Muscle of leg (tissue), 11 donors: ENCODE results near the gene MIDN. TPM values are rescaled to one million over a fixed set of nuclear protein-coding genes. Genes with fewer than 3 reads are reported as not detected.

ENCODE experiments used
- DNase-seq: peaks from one replicate; pipeline ENCODE4 v3.0.0; 2013
- H3K27ac ChIP-seq: one replicate; pipeline ENCODE4 v1.5.1; 2013; ENCODE audit warnings: mild to moderate bottlenecking, low read length, control low read depth
- H3K27me3 ChIP-seq: one replicate; pipeline ENCODE4 v1.6.1; 2013; ENCODE audit warnings: low read length; ENCODE audit not compliant: control insufficient read depth, insufficient read depth
- H3K36me3 ChIP-seq: one replicate; pipeline ENCODE4 v1.6.1; 2013; ENCODE audit warnings: low read length; ENCODE audit not compliant: control insufficient read depth, insufficient read depth
- H3K4me1 ChIP-seq: one replicate; pipeline ENCODE4 v1.6.1; 2013; ENCODE audit warnings: low read length; ENCODE audit not compliant: control insufficient read depth, insufficient read depth
- H3K4me3 ChIP-seq: one replicate; pipeline ENCODE4 v1.5.1; 2013; ENCODE audit warnings: low read length, control low read depth
- H3K9me3 ChIP-seq: replicated peaks from 2 replicates; pipeline ENCODE4 v1.6.1; 2013; ENCODE audit warnings: low read depth, low read length; ENCODE audit not compliant: control insufficient read depth
- WGBS: methylation state at CpG from one replicate; pipeline ENCODE4 v1.1.5; 2013; ENCODE audit warnings: missing lambda C conversion rate; ENCODE audit not compliant: insufficient coverage; 5-methylcytosine and 5-hydroxymethylcytosine counted together
- polyA plus RNA-seq, 8 donors: library from polyadenylated mRNA; unstranded; fragments of 120-200 nt; gene quantifications; one replicate each; pipeline versions ENCODE4 v1.2.1 to v1.2.3, GENCODE V29; 2013; ENCODE audit warnings: inconsistent platforms in 1 of 8, low replicate concordance in 1 of 8; ENCODE audit not compliant: insufficient read length in 8 of 8, insufficient read depth in 1 of 8
- total RNA-seq: library from RNA; stranded (reverse); fragments of 120-200 nt; gene quantifications from one replicate; pipeline ENCODE4 v1.2.4, GENCODE V29; 2013

Gene MIDN
- total and polyA plus RNA-seq, 9 donors = 9.2 to 54.7 (median 38.9) TPM

GRCh38 chr19:1266129-1266915 is 17.9 kb downstream of the MIDN start:
- H3K36me3 ChIP-seq = peaks cover 14% of the 10 kb centered on the region
- DNase-seq = peak; percentile 87

GRCh38 chr19:1266916-1267476 is 18.6 kb downstream of the MIDN start:
- H3K4me1 ChIP-seq = peaks cover 81% of the 10 kb centered on the region

More at GRCh38 chr19:1266129-1266915, 17.9 kb downstream of the MIDN start:
- WGBS = under 1% methylated on average over 77 of the region's 84 CpGs
- Histone ChIP-seq H3K27me3 (peaks cover 5% of the 10 kb centered on the region), H3K9me3 (no peaks in the 10 kb centered on the region), H3K4me1 (peaks cover 81% of the 10 kb centered on the region), H3K4me3 (peak overlapping the region; percentile 38), H3K27ac (peak overlapping the region; percentile 78)

GRCh38 chr19:1267477-1268225 is 19.3 kb downstream of the MIDN start:
- peak; percentile 53 for DNase-seq

More at GRCh38 chr19:1266916-1267476, 18.6 kb downstream of the MIDN start:
- WGBS = under 1% methylated on average over 59 of the region's 59 CpGs
- peaks cover 5% of the 10 kb centered on the region for H3K27me3 ChIP-seq
- H3K4me3 ChIP-seq = peak overlapping the region; percentile 38
- peak; percentile 74 for DNase-seq
- no peaks in the 10 kb centered on the region for H3K9me3 ChIP-seq
- peak overlapping the region; percentile 78 for H3K27ac ChIP-seq
- peaks cover 21% of the 10 kb centered on the region for H3K36me3 ChIP-seq

DNA sequence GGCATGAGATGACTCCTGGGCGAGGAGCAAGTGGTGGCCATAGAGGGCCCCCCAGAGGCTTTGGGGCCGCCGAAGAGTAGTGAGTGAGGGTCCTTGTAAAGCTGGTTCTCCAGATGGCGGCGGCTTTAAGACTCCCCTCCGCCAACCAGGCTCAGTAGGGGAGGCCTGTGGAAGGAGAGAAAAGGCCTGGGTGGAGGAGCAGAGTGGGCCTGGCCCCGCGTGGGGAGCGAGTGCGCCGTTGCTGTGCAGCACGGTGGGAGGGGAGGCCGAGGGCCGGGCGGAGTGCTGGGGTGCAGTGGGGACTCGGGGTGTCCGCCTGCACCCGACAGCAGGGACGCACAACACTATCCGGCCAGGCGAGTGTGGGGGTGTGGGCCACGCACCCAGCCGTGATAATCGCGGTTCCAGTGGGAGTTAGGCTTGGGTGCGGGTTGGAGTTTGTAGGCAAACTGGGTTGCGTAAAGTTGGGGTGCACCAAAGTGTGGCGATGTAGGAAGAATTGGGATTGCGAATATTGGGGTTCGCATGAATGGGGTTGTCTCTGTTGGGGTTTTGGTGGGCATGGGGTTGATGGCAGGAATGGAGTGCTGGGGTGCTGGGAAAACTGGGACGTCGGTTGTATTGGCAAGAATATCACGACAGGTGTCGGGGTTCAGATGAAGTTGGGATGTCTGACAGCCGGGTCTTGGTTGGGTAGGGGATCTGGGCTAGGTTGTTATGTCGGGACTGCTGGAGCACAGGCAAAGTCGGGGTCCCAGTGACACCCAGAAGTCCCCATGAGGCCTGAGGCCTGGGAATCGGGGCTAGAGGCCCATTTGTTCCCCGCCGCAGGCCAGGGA is 20.1 kb downstream of the MIDN start:
- DNase-seq = peak; percentile 46

More at GRCh38 chr19:1267477-1268225, 19.3 kb downstream of the MIDN start:
- H3K27me3 ChIP-seq = peaks cover 5% of the 10 kb centered on the region
- H3K36me3 ChIP-seq = peaks cover 27% of the 10 kb centered on the region
- peaks cover 79% of the 10 kb centered on the region for H3K4me1 ChIP-seq
- WGBS = 24% methylated on average over 20 of the region's 35 CpGs
- H3K9me3 ChIP-seq = no peaks in the 10 kb centered on the region
- H3K4me3 ChIP-seq = peak overlapping the region; percentile 1
- H3K27ac ChIP-seq = peak overlapping the region; percentile 82

DNA sequence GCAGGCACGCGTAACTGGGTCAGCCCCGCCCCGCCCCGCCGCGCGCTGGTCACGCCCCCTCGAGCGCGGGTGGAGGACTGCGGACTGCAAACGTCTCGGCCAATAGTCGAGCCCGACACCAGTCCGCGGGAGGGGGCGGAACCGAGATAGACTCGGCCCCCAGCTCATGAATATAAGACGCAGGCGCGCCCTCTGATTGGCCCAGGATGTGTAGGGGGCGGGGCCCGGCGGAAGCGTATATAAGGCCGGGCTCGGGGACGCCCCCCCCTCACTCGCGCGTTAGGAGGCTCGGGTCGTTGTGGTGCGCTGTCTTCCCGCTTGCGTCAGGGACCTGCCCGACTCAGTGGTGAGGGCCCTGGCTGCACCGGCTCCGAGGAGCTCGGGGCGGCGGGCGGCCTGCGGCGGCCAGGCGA is 20.7 kb downstream of the MIDN start, which contains the start of gene CIRBP:
CIRBP (plus strand) TSS at position 268 of the 413 bp plus-strand sequence. CDS start 1,602 bp downstream, outside the sequence.
- H3K4me1 ChIP-seq = peaks cover 86% of the 10 kb centered on the region
- H3K27me3 ChIP-seq = peaks cover 5% of the 10 kb centered on the region

More for the DNA sequence above, 20.1 kb downstream of the MIDN start:
- Histone ChIP-seq H3K4me1 (peaks cover 80% of the 10 kb centered on the region), H3K4me3 (no peak overlapping the region), H3K9me3 (no peaks in the 10 kb centered on the region), H3K36me3 (peaks cover 35% of the 10 kb centered on the region), H3K27me3 (peaks cover 5% of the 10 kb centered on the region), H3K27ac (peak overlapping the region; percentile 82)
- WGBS = 46% methylated on average over 37 of the region's 40 CpGs

DNA sequence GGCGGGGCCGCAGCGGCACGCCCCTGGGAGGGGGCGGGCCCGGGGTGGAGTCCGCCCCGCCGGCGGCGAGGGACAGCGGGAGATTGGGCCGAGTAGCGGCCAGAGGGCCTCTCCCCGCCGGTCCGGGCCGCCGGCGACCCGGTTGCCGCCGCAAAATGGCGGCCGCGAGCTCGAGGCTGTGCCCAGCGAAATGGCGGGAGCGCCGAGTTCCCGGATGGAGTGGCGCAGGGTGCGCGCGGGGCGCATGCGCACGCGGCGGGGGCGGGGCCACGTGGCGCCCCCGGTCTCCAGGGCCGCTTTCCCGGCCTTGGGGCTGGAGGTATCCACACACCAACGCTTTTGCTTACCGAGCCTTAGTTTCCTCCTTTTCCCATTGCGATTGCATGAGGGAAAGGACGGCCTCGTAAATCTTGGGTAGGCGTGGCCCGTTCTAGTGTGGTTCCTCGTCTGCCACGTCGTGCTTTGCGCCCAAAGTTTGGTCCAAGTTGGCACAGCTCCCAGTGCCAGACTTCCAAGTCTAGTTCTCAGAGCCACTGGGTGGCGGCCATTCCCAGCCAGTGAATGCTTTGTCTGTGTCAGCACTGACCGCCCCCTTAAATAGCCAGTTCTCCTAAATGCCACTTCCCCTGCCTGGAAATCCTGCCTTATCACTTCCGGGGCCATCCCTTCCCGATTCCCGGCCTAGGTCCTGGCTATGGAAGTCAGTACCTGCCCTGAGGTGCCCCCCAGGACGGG is 21.3 kb downstream of the MIDN start:
- H3K27me3 ChIP-seq = peaks cover 5% of the 10 kb centered on the region
- WGBS = under 1% methylated on average over 61 of the region's 64 CpGs
- no peaks in the 10 kb centered on the region for H3K9me3 ChIP-seq
- peak overlapping the region; percentile 95 for H3K4me3 ChIP-seq
- H3K36me3 ChIP-seq = peaks cover 47% of the 10 kb centered on the region
- H3K4me1 ChIP-seq = peaks cover 87% of the 10 kb centered on the region
- H3K27ac ChIP-seq = peak overlapping the region; percentile 99
- DNase-seq = peak; percentile 94

More for the DNA sequence above, 20.7 kb downstream of the MIDN start, which contains the start of gene CIRBP:
- Histone ChIP-seq H3K9me3 (no peaks in the 10 kb centered on the region), H3K27ac (peak within 1 kb of the TSS; percentile 99), H3K4me3 (peak within 1 kb of the TSS; percentile 95), H3K36me3 (peaks cover 42% of the 10 kb centered on the region)
- DNase-seq = peak; percentile 100
- WGBS = under 1% methylated on average over 50 of the region's 50 CpGs

DNA sequence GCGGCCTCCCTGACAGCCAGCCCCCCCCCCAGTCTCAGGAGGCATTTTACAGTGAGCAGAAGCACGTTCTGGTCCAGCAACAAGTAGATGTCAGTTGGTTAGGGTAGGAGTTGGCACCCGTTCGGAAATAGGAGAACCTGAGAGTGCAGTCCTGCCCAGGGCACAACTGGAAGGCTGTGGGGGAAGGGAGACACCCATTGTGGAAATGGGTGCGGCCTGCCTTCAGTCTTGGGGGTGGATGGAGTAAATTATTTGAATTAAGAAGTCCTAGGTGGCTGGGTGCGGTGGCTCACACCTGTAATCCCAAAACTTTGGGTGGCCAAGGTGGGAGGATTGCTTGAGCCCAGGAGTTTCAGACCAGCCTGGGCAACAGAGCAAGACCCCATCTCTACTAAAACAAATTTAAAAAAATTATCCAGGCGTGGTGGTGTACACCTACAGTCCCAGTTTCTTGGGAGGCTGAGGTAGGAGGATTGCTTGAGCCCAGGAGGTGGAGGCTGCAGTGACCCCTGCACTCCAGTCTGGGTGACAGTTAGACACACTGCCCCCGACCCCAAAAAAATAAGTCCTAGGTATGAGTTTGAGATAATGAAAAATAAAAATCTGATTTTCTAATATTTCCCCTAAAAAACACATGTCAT is 21.9 kb downstream of the MIDN start:
- H3K4me1 ChIP-seq = peaks cover 86% of the 10 kb centered on the region
- peaks cover 5% of the 10 kb centered on the region for H3K27me3 ChIP-seq
- no peaks in the 10 kb centered on the region for H3K9me3 ChIP-seq
- peak overlapping the region; percentile 95 for H3K4me3 ChIP-seq
- peak; percentile 70 for DNase-seq
- 20% methylated on average over 3 of the region's 8 CpGs for WGBS
- peak overlapping the region; percentile 99 for H3K27ac ChIP-seq
- H3K36me3 ChIP-seq = peaks cover 52% of the 10 kb centered on the region

DNA sequence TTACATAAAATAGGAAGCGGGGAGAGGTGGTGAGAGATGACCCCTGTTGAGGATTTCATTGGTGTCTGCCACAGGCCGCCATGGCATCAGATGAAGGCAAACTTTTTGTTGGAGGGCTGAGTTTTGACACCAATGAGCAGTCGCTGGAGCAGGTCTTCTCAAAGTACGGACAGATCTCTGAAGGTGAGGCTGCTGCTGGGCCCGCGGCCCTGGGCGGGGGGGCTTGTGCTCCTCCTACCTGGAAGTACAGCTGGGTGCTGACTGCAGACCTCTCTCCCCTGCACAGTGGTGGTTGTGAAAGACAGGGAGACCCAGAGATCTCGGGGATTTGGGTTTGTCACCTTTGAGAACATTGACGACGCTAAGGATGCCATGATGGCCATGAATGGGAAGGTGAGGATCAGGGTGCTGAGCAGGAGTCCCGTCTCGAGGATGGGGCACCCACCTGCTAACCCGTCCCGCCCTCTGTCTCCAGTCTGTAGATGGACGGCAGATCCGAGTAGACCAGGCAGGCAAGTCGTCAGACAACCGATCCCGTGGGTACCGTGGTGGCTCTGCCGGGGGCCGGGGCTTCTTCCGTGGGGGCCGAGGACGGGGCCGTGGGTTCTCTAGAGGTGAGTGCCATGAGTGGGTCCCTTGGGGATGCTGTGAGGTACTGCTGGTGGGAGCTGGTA is 22.6 kb downstream of the MIDN start:
- Histone ChIP-seq H3K4me1 (peaks cover 81% of the 10 kb centered on the region), H3K4me3 (peak overlapping the region; percentile 3), H3K27ac (peak overlapping the region; percentile 55), H3K36me3 (peaks cover 52% of the 10 kb centered on the region), H3K9me3 (no peaks in the 10 kb centered on the region), H3K27me3 (peaks cover 5% of the 10 kb centered on the region)
- DNase-seq = peak; percentile 33
- 66% methylated on average over 17 of the region's 26 CpGs for WGBS
